Activated effector memory CD4-positive, alpha-beta T cell treated with Interleukin-2 at 50 U/mL for 16 hours (primary cell): ENCODE data around the gene C14orf132.
"Not testable (repeated sequence)": the region's sequence is repeated elsewhere in the genome, so short reads cannot be mapped to it uniquely, and the experiment has no call there.

ENCODE experiments used
- DNase-seq: peaks from one replicate; pipeline ENCODE4 v3.0.0-alpha.2; 2020

Gene C14orf132

GRCh38 chr14:96060186-96060933 is 21.2 kb downstream of the C14orf132 start:
- DNase-seq = no peak

GRCh38 chr14:96062010-96062409 is 22.8 kb downstream of the C14orf132 start:
- no peak for DNase-seq

- no peak for DNase-seq
These were observed 23.3 kb downstream of the C14orf132 start for GRCh38 chr14:96062506-96062905.

- DNase-seq = no peak
These were observed 25.7 kb downstream of the C14orf132 start for GRCh38 chr14:96064866-96065265.

GRCh38 chr14:96065661-96066459 is 26.7 kb downstream of the C14orf132 start:
- DNase-seq = no peak

- no peak for DNase-seq
These were observed 27.8 kb downstream of the C14orf132 start for GRCh38 chr14:96066976-96067375.

GRCh38 chr14:96067985-96068930 is 29.1 kb downstream of the C14orf132 start:
- no peak for DNase-seq

GRCh38 chr14:96069421-96069820 is 30.3 kb downstream of the C14orf132 start:
- DNase-seq = no peak

- DNase-seq = no peak
These were observed 32.4 kb downstream of the C14orf132 start for GRCh38 chr14:96071561-96071960.

GRCh38 chr14:96072076-96072475 is 32.9 kb downstream of the C14orf132 start:
- no peak for DNase-seq

GRCh38 chr14:96072746-96073145 is 33.6 kb downstream of the C14orf132 start:
- DNase-seq = no peak

GRCh38 chr14:96073260-96074039 is 34.3 kb downstream of the C14orf132 start:
- DNase-seq = not testable (repeated sequence)

- no peak for DNase-seq
These were observed 38.9 kb downstream of the C14orf132 start for GRCh38 chr14:96077983-96078624.

- DNase-seq = no peak
These were observed 39.5 kb downstream of the C14orf132 start for GRCh38 chr14:96078625-96079016.

GRCh38 chr14:96079066-96079465 is 39.9 kb downstream of the C14orf132 start:
- no peak for DNase-seq

GRCh38 chr14:96080571-96080970 is 41.4 kb downstream of the C14orf132 start:
- no peak for DNase-seq

GRCh38 chr14:96081224-96081623 is 42.1 kb downstream of the C14orf132 start:
- DNase-seq = no peak

GRCh38 chr14:96081767-96082400 is 42.7 kb downstream of the C14orf132 start:
- no peak for DNase-seq

GRCh38 chr14:96082420-96083300 is 43.5 kb downstream of the C14orf132 start:
- DNase-seq = no peak

GRCh38 chr14:96083667-96084320 is 44.6 kb downstream of the C14orf132 start:
- DNase-seq = no peak
